OCI-LY1 (cell line): ENCODE results near the gene PPFIA4.

Source experiments
- H2AFZ ChIP-seq: fragments of 200-600 bp; sonication (generic), shearing (Covaris generic); 2 replicates; pipeline ENCODE4 v1.6.0; 2014; ENCODE audit warnings: antibody characterized with exemption, mild to moderate bottlenecking, low read length
- H3F3A ChIP-seq: fragments of 200-600 bp; sonication (generic), shearing (Covaris generic); 2 replicates; pipeline ENCODE4 v1.6.0; 2014; ENCODE audit warnings: mild to moderate bottlenecking, antibody characterized with exemption, low read length, moderate library complexity; ENCODE audit not compliant: insufficient read depth
- H3K27ac ChIP-seq: fragments of 200-600 bp; sonication (generic); 2 replicates; pipeline ENCODE4 v1.5.1; 2014; ENCODE audit warnings: low read length, mixed run types, mild to moderate bottlenecking, low read depth; ENCODE audit not compliant: poor library complexity, severe bottlenecking
- H3K27me3 ChIP-seq: fragments of 200-600 bp; sonication (generic); 2 replicates; pipeline ENCODE4 v1.6.0; 2014; ENCODE audit warnings: antibody characterized with exemption, mild to moderate bottlenecking, low read length, moderate library complexity; ENCODE audit not compliant: insufficient read depth
- H3K36me3 ChIP-seq: fragments of 200-600 bp; sonication (generic); 2 replicates; pipeline ENCODE4 v1.6.1; 2014; ENCODE audit warnings: mild to moderate bottlenecking, antibody characterized with exemption, low read length, moderate library complexity, mixed read lengths; ENCODE audit not compliant: insufficient read depth
- H3K4me1 ChIP-seq: fragments of 200-600 bp; sonication (generic); 2 replicates; pipeline ENCODE4 v1.5.1; 2014; ENCODE audit warnings: mild to moderate bottlenecking, low read length, moderate library complexity; ENCODE audit not compliant: insufficient read depth, severe bottlenecking
- H3K4me2 ChIP-seq: fragments of 200-600 bp; sonication (generic), shearing (Covaris generic); 2 replicates; pipeline ENCODE4 v1.6.1; 2014; ENCODE audit warnings: low read length
- H3K4me3 ChIP-seq: fragments of 200-600 bp; sonication (generic); 2 replicates; pipeline ENCODE4 v1.5.1; 2014; ENCODE audit warnings: low read length, low read depth, mild to moderate bottlenecking, mixed read lengths; ENCODE audit not compliant: poor library complexity, severe bottlenecking
- H3K79me2 ChIP-seq: fragments of 200-600 bp; shearing (Covaris generic); 2 replicates; pipeline ENCODE4 v1.6.1; 2016; ENCODE audit warnings: mixed run types, low read length, mixed read lengths; ENCODE audit not compliant: insufficient read depth
- H3K9ac ChIP-seq: fragments of 200-600 bp; sonication (generic), shearing (Covaris generic); 2 replicates; pipeline ENCODE4 v1.6.1; 2014; ENCODE audit warnings: mild to moderate bottlenecking, low read length, mixed read lengths
- H3K9me2 ChIP-seq: fragments of 200-600 bp; sonication (generic), shearing (Covaris generic); 2 replicates; pipeline ENCODE4 v1.6.1; 2014; ENCODE audit warnings: low read depth, mild to moderate bottlenecking, low read length, mixed read lengths
- H3K9me3 ChIP-seq: fragments of 200-600 bp; shearing (Covaris generic); 2 replicates; pipeline ENCODE4 v1.6.1; 2014; ENCODE audit warnings: low read length, mixed read lengths
- H4K20me1 ChIP-seq: fragments of 200-600 bp; sonication (generic), shearing (Covaris generic); 2 replicates; pipeline ENCODE4 v1.6.0; 2016; ENCODE audit warnings: mild to moderate bottlenecking, low read length; ENCODE audit not compliant: insufficient read depth
- EZH2 ChIP-seq: fragments of 200-600 bp; sonication (generic), shearing (Covaris generic); IDR thresholded peaks from 2 replicates; pipeline ENCODE4 v1.8.0; 2017; ENCODE audit warnings: borderline replicate concordance, mixed run types, mild to moderate bottlenecking, antibody characterized with exemption, low read length, moderate library complexity, mixed read lengths
- TF ChIP-seq, protein P1 (sequence below): fragments of 200-600 bp; sonication (generic), shearing (Covaris generic); IDR thresholded peaks from 2 replicates; pipeline ENCODE4 v1.5.1; 2017; ENCODE audit warnings: mild to moderate bottlenecking, antibody characterized with exemption, low read length, moderate library complexity, mixed read lengths

The PPFIA4 gene

GRCh38 chr1:203038891-203039608 is 12.8 kb downstream of the PPFIA4 start:
- H3K4me1 ChIP-seq, result no peaks in the 10 kb centered on the region
- TF ChIP-seq EZH2, result no peak
- TF ChIP-seq, protein P1, sequence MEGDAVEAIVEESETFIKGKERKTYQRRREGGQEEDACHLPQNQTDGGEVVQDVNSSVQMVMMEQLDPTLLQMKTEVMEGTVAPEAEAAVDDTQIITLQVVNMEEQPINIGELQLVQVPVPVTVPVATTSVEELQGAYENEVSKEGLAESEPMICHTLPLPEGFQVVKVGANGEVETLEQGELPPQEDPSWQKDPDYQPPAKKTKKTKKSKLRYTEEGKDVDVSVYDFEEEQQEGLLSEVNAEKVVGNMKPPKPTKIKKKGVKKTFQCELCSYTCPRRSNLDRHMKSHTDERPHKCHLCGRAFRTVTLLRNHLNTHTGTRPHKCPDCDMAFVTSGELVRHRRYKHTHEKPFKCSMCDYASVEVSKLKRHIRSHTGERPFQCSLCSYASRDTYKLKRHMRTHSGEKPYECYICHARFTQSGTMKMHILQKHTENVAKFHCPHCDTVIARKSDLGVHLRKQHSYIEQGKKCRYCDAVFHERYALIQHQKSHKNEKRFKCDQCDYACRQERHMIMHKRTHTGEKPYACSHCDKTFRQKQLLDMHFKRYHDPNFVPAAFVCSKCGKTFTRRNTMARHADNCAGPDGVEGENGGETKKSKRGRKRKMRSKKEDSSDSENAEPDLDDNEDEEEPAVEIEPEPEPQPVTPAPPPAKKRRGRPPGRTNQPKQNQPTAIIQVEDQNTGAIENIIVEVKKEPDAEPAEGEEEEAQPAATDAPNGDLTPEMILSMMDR, result peak; percentile 96
- no peak overlapping the region for H3K9ac ChIP-seq

DNA sequence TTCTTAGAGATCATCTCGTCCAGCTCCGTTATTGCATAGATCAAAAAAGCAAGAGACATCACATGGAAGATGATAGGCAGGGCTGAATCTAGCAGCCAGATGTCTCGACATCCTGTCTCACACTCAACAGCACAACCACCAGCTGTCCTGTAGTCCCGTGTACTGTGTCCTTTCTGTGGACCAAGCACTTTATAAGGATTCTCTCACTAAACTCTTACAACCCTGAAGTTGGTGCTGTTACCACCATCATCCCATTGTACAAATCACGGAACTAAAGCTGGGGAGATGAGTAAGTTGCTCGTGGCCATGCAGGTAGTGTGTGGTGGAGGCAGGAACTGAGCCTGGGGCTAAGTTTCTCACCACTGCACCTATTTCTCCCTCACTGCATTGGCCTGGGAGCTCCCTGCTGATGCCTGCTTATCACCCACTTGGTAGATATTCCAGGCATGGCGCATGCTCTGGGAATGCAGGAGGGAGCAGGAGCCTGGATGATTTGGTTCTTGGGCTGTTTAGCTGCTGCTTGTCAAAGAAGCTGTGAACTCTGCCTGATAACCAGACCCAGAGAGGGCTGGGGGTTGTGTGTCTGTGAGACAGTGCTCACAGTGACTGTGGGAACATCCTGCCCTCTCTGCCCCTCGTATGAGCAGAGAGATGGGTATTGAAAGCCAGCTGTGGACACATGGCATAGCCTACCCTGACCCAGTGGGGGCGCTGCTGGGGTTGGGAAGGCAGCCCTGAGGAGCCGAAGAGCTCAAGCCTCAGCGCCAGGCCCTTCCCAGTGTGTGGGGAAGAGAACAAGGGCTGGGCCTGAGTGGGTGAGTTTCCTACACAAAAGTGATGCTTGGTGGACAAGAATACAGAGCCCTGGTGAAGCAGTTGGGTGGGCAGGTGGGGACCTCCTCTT is 13.6 kb downstream of the PPFIA4 start:
- no peaks in the 10 kb centered on the region for H4K20me1 ChIP-seq
- H3K27ac ChIP-seq, result no peak overlapping the region
- H3K9me3 ChIP-seq, result no peaks in the 10 kb centered on the region
- no peak overlapping the region for H3K4me3 ChIP-seq
- H3K4me1 ChIP-seq, result no peaks in the 10 kb centered on the region
- no peaks in the 10 kb centered on the region for H3K79me2 ChIP-seq
- no peak overlapping the region for H3K4me2 ChIP-seq
- H3K36me3 ChIP-seq, result no peaks in the 10 kb centered on the region
- TF ChIP-seq EZH2, result no peak
- TF ChIP-seq, protein P1, result peak; percentile 42
- H3K9ac ChIP-seq, result no peak overlapping the region
- H3F3A ChIP-seq, result no peaks in the 10 kb centered on the region
- H3K27me3 ChIP-seq, result no peaks in the 10 kb centered on the region; the same call in 1 of the 2 replicates
- no peaks in the 10 kb centered on the region for H3K9me2 ChIP-seq
- no peak overlapping the region for H2AFZ ChIP-seq

More at GRCh38 chr1:203038891-203039608, 12.8 kb downstream of the PPFIA4 start:
- Histone ChIP-seq H3K79me2 (no peaks in the 10 kb centered on the region), H3K27ac (no peak overlapping the region), H3K4me2 (no peak overlapping the region), H3K4me3 (no peak overlapping the region), H3K9me3 (no peaks in the 10 kb centered on the region), H4K20me1 (no peaks in the 10 kb centered on the region), H3F3A (no peaks in the 10 kb centered on the region), H3K27me3 (no peaks in the 10 kb centered on the region; the same call in 1 of the 2 replicates), H2AFZ (no peak overlapping the region), H3K9me2 (no peaks in the 10 kb centered on the region), H3K36me3 (no peaks in the 10 kb centered on the region)

- no peaks in the 10 kb centered on the region for H3K9me2 ChIP-seq
- no peak overlapping the region for H3K4me3 ChIP-seq
- H3K4me2 ChIP-seq, result no peak overlapping the region
- H3K36me3 ChIP-seq, result no peaks in the 10 kb centered on the region
- H3K4me1 ChIP-seq, result no peaks in the 10 kb centered on the region
- TF ChIP-seq EZH2, result no peak
- TF ChIP-seq, protein P1, result no peak
- H3K79me2 ChIP-seq, result no peaks in the 10 kb centered on the region
- no peaks in the 10 kb centered on the region; the same call in 1 of the 2 replicates for H3K27me3 ChIP-seq
- no peaks in the 10 kb centered on the region for H3K9me3 ChIP-seq
- no peaks in the 10 kb centered on the region for H3F3A ChIP-seq
- H4K20me1 ChIP-seq, result no peaks in the 10 kb centered on the region
- H3K9ac ChIP-seq, result no peak overlapping the region
- no peak overlapping the region for H3K27ac ChIP-seq
- no peak overlapping the region for H2AFZ ChIP-seq
These were observed 14.4 kb downstream of the PPFIA4 start for GRCh38 chr1:203040513-203041275.
